SK-N-SH treated with all-trans-retinoic acid at 6 μM for 48 hours (cell line): ENCODE results near the gene HMX1.

Source experiments
- ATAC-seq: fragments of 200-7000 bp; cut with Tn5 transposase; 3 replicates; pipeline ENCODE4 v1.9.1; 2020; ENCODE audit warnings: mild to moderate bottlenecking, moderate library complexity
- ARNTL ChIP-seq: fragments of 450-650 bp; formaldehyde crosslinking; IDR thresholded peaks from 2 replicates; pipeline ENCODE4 v1.5.0; 2020; ENCODE audit warnings: low read depth, mild to moderate bottlenecking, moderate library complexity, borderline replicate concordance
- BACH2 ChIP-seq: fragments of 250-450 bp; sonication (Bioruptor Pico); IDR thresholded peaks from 2 replicates; pipeline ENCODE4 v1.9.0; 2021; ENCODE audit warnings: mild to moderate bottlenecking, borderline replicate concordance
- CREB5 ChIP-seq: fragments of 250-450 bp; sonication (Bioruptor Pico); IDR thresholded peaks from 2 replicates; pipeline ENCODE4 v1.5.1; 2020; ENCODE audit warnings: low read depth, mild to moderate bottlenecking, moderate library complexity
- CSDC2 ChIP-seq: fragments of 250-450 bp; sonication (Bioruptor Pico); IDR thresholded peaks from 2 replicates; pipeline ENCODE4 v1.5.0; 2020; ENCODE audit warnings: mild to moderate bottlenecking, moderate library complexity
- CSRNP3 ChIP-seq: fragments of 250-450 bp; sonication (Bioruptor Pico); IDR thresholded peaks from 2 replicates; pipeline ENCODE4 v1.5.1; 2021; ENCODE audit warnings: mild to moderate bottlenecking, moderate library complexity
- ESRRG ChIP-seq: fragments of 250-450 bp; sonication (Bioruptor Pico); IDR thresholded peaks from 2 replicates; pipeline ENCODE4 v1.6.1; 2021; ENCODE audit warnings: mild to moderate bottlenecking
- GLIS3 ChIP-seq: fragments of 250-450 bp; sonication (Bioruptor Pico); IDR thresholded peaks from 2 replicates; pipeline ENCODE4 v1.5.0; 2020; ENCODE audit warnings: mild to moderate bottlenecking, moderate library complexity
- ISL1 ChIP-seq: fragments of 250-450 bp; sonication (Bioruptor Pico); IDR thresholded peaks from 2 replicates; pipeline ENCODE4 v2.1.2; 2022; ENCODE audit warnings: mild to moderate bottlenecking, moderate library complexity
- OSR1 ChIP-seq: fragments of 250-450 bp; sonication (Bioruptor Pico); IDR thresholded peaks from 2 replicates; pipeline ENCODE4 v1.8.0; 2022; ENCODE audit warnings: moderate library complexity, mild to moderate bottlenecking, inconsistent platforms
- PATZ1 ChIP-seq: fragments of 250-450 bp; sonication (Bioruptor Pico); IDR thresholded peaks from 2 replicates; pipeline ENCODE4 v1.8.0; 2020; ENCODE audit warnings: mild to moderate bottlenecking, moderate library complexity, borderline replicate concordance
- POU6F1 ChIP-seq: fragments of 250-450 bp; sonication (Bioruptor Pico); IDR thresholded peaks from 2 replicates; pipeline ENCODE4 v1.8.0; 2021; ENCODE audit warnings: low read depth, mild to moderate bottlenecking, moderate library complexity, borderline replicate concordance
- PPARA ChIP-seq: fragments of 250-450 bp; sonication (Bioruptor Pico); IDR thresholded peaks from 2 replicates; pipeline ENCODE4 v1.5.0; 2020; ENCODE audit warnings: mild to moderate bottlenecking, borderline replicate concordance
- RARB ChIP-seq: fragments of 250-450 bp; sonication (Bioruptor Pico); IDR thresholded peaks from 2 replicates; pipeline ENCODE4 v1.8.0; 2021; ENCODE audit warnings: mild to moderate bottlenecking, moderate library complexity
- SNAI2 ChIP-seq: fragments of 250-450 bp; sonication (Bioruptor Pico); IDR thresholded peaks from 2 replicates; pipeline ENCODE4 v1.5.0; 2020; ENCODE audit warnings: mild to moderate bottlenecking, moderate library complexity
- TCF4 ChIP-seq: fragments of 250-450 bp; sonication (Bioruptor Pico); IDR thresholded peaks from 2 replicates; pipeline ENCODE4 v1.8.0; 2021; ENCODE audit warnings: mild to moderate bottlenecking, moderate library complexity, borderline replicate concordance
- TOX ChIP-seq: fragments of 250-450 bp; sonication (Bioruptor Pico); IDR thresholded peaks from 2 replicates; pipeline ENCODE4 v1.8.0; 2021; ENCODE audit warnings: mild to moderate bottlenecking, moderate library complexity, borderline replicate concordance
- TSHZ2 ChIP-seq: fragments of 250-450 bp; sonication (Bioruptor Pico); IDR thresholded peaks from 2 replicates; pipeline ENCODE4 v1.5.0; 2020; ENCODE audit warnings: mild to moderate bottlenecking, moderate library complexity
- ZFP3 ChIP-seq: fragments of 250-450 bp; sonication (Bioruptor Pico); IDR thresholded peaks from 2 replicates; pipeline ENCODE4 v1.5.0; 2020; ENCODE audit warnings: mild to moderate bottlenecking, moderate library complexity
- ZFP30 ChIP-seq: fragments of 450-650 bp; formaldehyde crosslinking; IDR thresholded peaks from 2 replicates; pipeline ENCODE4 v1.5.0; 2022; ENCODE audit warnings: mild to moderate bottlenecking, moderate library complexity
- ZNF565 ChIP-seq: fragments of 450-650 bp; formaldehyde crosslinking; conservative IDR thresholded peaks from 2 replicates; pipeline ENCODE4 v1.5.0; 2020; ENCODE audit warnings: low read depth, mild to moderate bottlenecking, moderate library complexity
- ZNF70 ChIP-seq: fragments of 450-650 bp; formaldehyde crosslinking; IDR thresholded peaks from 2 replicates; pipeline ENCODE4 v1.5.0; 2020; ENCODE audit warnings: mild to moderate bottlenecking, moderate library complexity
- ZNF8 ChIP-seq: fragments of 450-650 bp; formaldehyde crosslinking; IDR thresholded peaks from 2 replicates; pipeline ENCODE4 v1.5.0; 2020; ENCODE audit warnings: mild to moderate bottlenecking, moderate library complexity

HMX1 gene

GRCh38 chr4:8819473-8820177, 52.0 kb downstream of the HMX1 start (continued):
- TF ChIP-seq POU6F1 (CRISPR knock-in tag): no peak
- no peak for TF ChIP-seq ARNTL (CRISPR knock-in tag)
- TF ChIP-seq ISL1 (CRISPR knock-in tag): no peak
- TF ChIP-seq BACH2 (CRISPR knock-in tag): no peak
- TF ChIP-seq ZNF8 (CRISPR knock-in tag): no peak
- TF ChIP-seq CSDC2 (CRISPR knock-in tag): no peak
- no peak for TF ChIP-seq SNAI2 (CRISPR knock-in tag)
- no peak for TF ChIP-seq CSRNP3

GRCh38 chr4:8819019-8819418, 52.6 kb downstream of the HMX1 start:
- TF ChIP-seq TCF4 (no peak), GLIS3 (CRISPR knock-in tag) (no peak), CSRNP3 (no peak), ZNF565 (CRISPR knock-in tag) (no peak), CSDC2 (CRISPR knock-in tag) (no peak), BACH2 (CRISPR knock-in tag) (no peak), PPARA (CRISPR knock-in tag) (no peak), ZFP3 (CRISPR knock-in tag) (no peak), PATZ1 (CRISPR knock-in tag) (no peak), TOX (no peak), RARB (CRISPR knock-in tag) (no peak), TSHZ2 (CRISPR knock-in tag) (no peak), ZFP30 (CRISPR knock-in tag) (no peak)

GRCh38 chr4:8818063-8818881, 53.4 kb downstream of the HMX1 start:
- ATAC-seq: no peak
- no peak for TF ChIP-seq POU6F1 (CRISPR knock-in tag)
- TF ChIP-seq CREB5: no peak
- TF ChIP-seq ARNTL (CRISPR knock-in tag): no peak
- no peak for TF ChIP-seq ZNF70 (CRISPR knock-in tag)
- no peak for TF ChIP-seq ESRRG (CRISPR knock-in tag)
- no peak for TF ChIP-seq ZFP3 (CRISPR knock-in tag)
- TF ChIP-seq OSR1 (CRISPR knock-in tag): no peak
- no peak for TF ChIP-seq PPARA (CRISPR knock-in tag)
- no peak for TF ChIP-seq PATZ1 (CRISPR knock-in tag)

More at GRCh38 chr4:8819019-8819418, 52.6 kb downstream of the HMX1 start:
- no peak for ATAC-seq
